LoVo (cell line): Measurements from ENCODE around the gene AMPD1.

ENCODE experiments used
- DNase-seq: peaks from one replicate; pipeline ENCODE4 v3.0.0-alpha.2; 2016; ENCODE audit warnings: low spot score

Gene AMPD1

GRCh38 chr1:114638910-114639309 is 56.4 kb downstream of the AMPD1 start:
- no peak for DNase-seq

GRCh38 chr1:114632427-114632826 is 62.9 kb downstream of the AMPD1 start:
- DNase-seq = no peak

DNA sequence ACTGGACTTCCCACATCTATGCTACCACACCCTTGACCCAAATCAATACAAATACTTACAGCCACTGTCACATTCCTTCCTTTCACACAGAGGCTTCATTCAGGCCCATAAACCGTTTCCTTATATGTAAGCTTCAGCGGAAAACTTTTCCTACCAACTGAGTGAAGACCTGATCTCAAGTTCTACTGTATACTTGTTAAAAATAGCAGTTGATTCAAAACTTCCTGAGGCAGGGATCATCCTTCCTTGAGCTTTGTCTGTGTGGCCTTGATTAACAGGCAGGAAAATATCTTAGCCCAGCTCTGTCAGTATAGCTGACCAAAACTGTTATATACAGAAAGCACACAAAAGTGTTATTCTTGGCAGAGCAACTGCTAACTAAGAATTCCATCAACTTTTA is 68.2 kb downstream of the AMPD1 start:
- DNase-seq = no peak

- no peak for DNase-seq
Measured at GRCh38 chr1:114623364-114623763, 72.0 kb downstream of the AMPD1 start.
